PC-3 (cell line): ENCODE data around the gene KAT6B. TPM values are rescaled to one million over a fixed set of nuclear protein-coding genes. Genes with fewer than 3 reads are reported as not detected.

Source experiments
- ATAC-seq: fragments of 200-7000 bp; cut with Tn5 transposase; 2 replicates; pipeline ENCODE4 v1.9.1; 2020; ENCODE audit warnings: mild to moderate bottlenecking, moderate library complexity
- BruUV-seq: library from RNA; stranded (reverse); fragments of 400-500 nt; replicated peaks from 2 replicates; lab custom pipeline; 2021; lab: Mats Ljungman, UMichigan
- CTCF ChIA-PET: fragments of 300-600 bp; sonication (Branson Sonifier 250); formaldehyde crosslinking; loops from one replicate; lab custom pipeline; 2022; ENCODE audit warnings: antibody characterized with exemption; lab: Charles Lee
- POLR2A ChIA-PET: fragments of 300-600 bp; sonication (Branson Sonifier 250); formaldehyde crosslinking; loops from one replicate; lab custom pipeline; 2022; ENCODE audit warnings: antibody characterized with exemption; ENCODE audit not compliant: unreplicated experiment; lab: Charles Lee
- DNase-seq: peaks from one replicate; pipeline ENCODE4 v3.0.0-alpha.2; 2015
- H2AFZ ChIP-seq: fragments of 300-600 bp; sonication (generic); 2 replicates; pipeline ENCODE4 v1.6.0; 2016; ENCODE audit warnings: antibody characterized with exemption, low read length
- H3F3A ChIP-seq: fragments of 300-600 bp; sonication (generic); one replicate; pipeline ENCODE4 v1.6.0; 2017; ENCODE audit warnings: antibody characterized with exemption, low read length, control low read depth, mild to moderate bottlenecking; ENCODE audit not compliant: unreplicated experiment
- H3K27ac ChIP-seq: fragments of 300-600 bp; sonication (generic); 2 replicates; pipeline ENCODE4 v1.5.1; 2016; ENCODE audit warnings: mild to moderate bottlenecking, low read length
- H3K27me3 ChIP-seq: fragments of 300-600 bp; sonication (generic); 2 replicates; pipeline ENCODE4 v1.6.1; 2016; ENCODE audit warnings: low read length, mixed read lengths
- H3K36me3 ChIP-seq: fragments of 300-600 bp; sonication (generic); 2 replicates; pipeline ENCODE4 v1.6.1; 2016; ENCODE audit warnings: low read depth, mixed run types, low read length, mixed read lengths
- H3K4me1 ChIP-seq: fragments of 300-600 bp; sonication (generic); 2 replicates; pipeline ENCODE4 v1.5.1; 2016; ENCODE audit warnings: low read length; ENCODE audit not compliant: insufficient read depth
- H3K4me2 ChIP-seq: fragments of 300-600 bp; sonication (generic); 2 replicates; pipeline ENCODE4 v1.6.0; 2016; ENCODE audit warnings: low read length
- H3K4me3 ChIP-seq: fragments of 300-600 bp; sonication (generic); 2 replicates; pipeline ENCODE4 v1.5.1; 2016; ENCODE audit warnings: mild to moderate bottlenecking, low read length, mixed read lengths
- H3K79me2 ChIP-seq: fragments of 300-600 bp; sonication (generic); 2 replicates; pipeline ENCODE4 v1.6.1; 2017; ENCODE audit warnings: low read length, mixed read lengths
- H3K9ac ChIP-seq: fragments of 300-600 bp; sonication (generic); 2 replicates; pipeline ENCODE4 v1.6.0; 2016; ENCODE audit warnings: mild to moderate bottlenecking, low read length
- H3K9me2 ChIP-seq: fragments of 300-600 bp; sonication (generic); replicated peaks from 2 replicates; pipeline ENCODE4 v1.6.1; 2016; ENCODE audit warnings: mixed run types, low read length, mixed read lengths
- H3K9me3 ChIP-seq: fragments of 300-600 bp; sonication (generic); 2 replicates; pipeline ENCODE4 v1.6.1; 2016; ENCODE audit warnings: low read length, mixed read lengths
- H4K20me1 ChIP-seq: fragments of 300-600 bp; sonication (generic); 2 replicates; pipeline ENCODE4 v1.6.1; 2016; ENCODE audit warnings: low read length, mixed read lengths
- EZH2 ChIP-seq: fragments of 300-600 bp; sonication (generic); IDR thresholded peaks from one replicate; pipeline ENCODE4 v1.6.1; 2017; ENCODE audit warnings: antibody characterized with exemption, mild to moderate bottlenecking, low read length; ENCODE audit not compliant: unreplicated experiment
- EZH2phosphoT487 ChIP-seq: fragments of 300-600 bp; sonication (generic); IDR thresholded peaks from 2 replicates; pipeline ENCODE4 v1.6.1; 2018; ENCODE audit warnings: mild to moderate bottlenecking, antibody characterized with exemption, low read length, borderline replicate concordance
- intact Hi-C: fragments of 100-400 bp; cut with micrococcal nuclease; formaldehyde crosslinking; loops from 2 replicates; pipeline ENCODE4 v1.9.0; 2023
- total RNA-seq: library from RNA; depleted of rRNA; stranded (reverse); fragments of >200 nt; gene quantifications from 2 replicates; pipeline ENCODE4 v1.2.3, GENCODE V29; 2014
- TF ChIP-seq, protein P1 (sequence below): fragments of 300-600 bp; sonication (generic); conservative IDR thresholded peaks from 2 replicates; pipeline ENCODE4 v1.5.1; 2017; ENCODE audit warnings: antibody characterized with exemption, low read depth, mild to moderate bottlenecking, low read length

The KAT6B gene
- total RNA-seq, 1 experiment from 2014 or later, result 94.5 TPM

DNA sequence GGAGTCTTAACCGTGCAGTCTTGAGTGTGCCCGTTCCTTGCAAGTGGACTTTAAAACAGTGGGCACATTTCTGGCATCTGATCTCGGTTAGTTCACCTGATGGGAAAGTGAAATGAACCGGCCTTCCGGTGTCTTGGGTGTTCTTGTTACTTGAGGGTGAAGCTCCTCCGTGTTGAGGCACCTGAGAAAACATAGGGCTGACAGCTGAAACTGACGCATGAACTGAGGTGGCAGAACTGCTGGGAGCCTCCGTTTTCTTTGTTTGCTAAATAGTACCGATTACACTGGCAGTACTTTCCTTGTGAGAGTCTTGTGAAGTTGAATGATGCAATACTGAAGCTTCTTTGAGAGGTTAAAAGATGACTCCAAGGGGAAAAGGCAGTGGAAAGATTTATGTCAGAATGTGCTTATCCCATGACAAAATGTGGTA, 222.3 kb downstream of the KAT6B start:
- no peak overlapping the region for H3K27ac ChIP-seq
- H3K4me3 ChIP-seq, result no peak overlapping the region
- no peaks in the 10 kb centered on the region for H3K79me2 ChIP-seq
- H4K20me1 ChIP-seq, result no peaks in the 10 kb centered on the region
- CTCF ChIA-PET, result no interaction called here
- BruUV-seq, result no TSS peak
- H3K4me1 ChIP-seq, result no peaks in the 10 kb centered on the region
- H3K27me3 ChIP-seq, result no peaks in the 10 kb centered on the region
- no peaks in the 10 kb centered on the region for H3K9me2 ChIP-seq
- intact Hi-C loops, result no loop called here
- no peak overlapping the region for H3K4me2 ChIP-seq
- H3K9me3 ChIP-seq, result no peaks in the 10 kb centered on the region
- H3K36me3 ChIP-seq, result no peaks in the 10 kb centered on the region
- no peak overlapping the region for H3K9ac ChIP-seq
- ATAC-seq (no peak), DNase-seq (no peak)
- POLR2A ChIA-PET, result no interaction called here
- no peaks in the 10 kb centered on the region for H3F3A ChIP-seq
- TF ChIP-seq, protein P1, sequence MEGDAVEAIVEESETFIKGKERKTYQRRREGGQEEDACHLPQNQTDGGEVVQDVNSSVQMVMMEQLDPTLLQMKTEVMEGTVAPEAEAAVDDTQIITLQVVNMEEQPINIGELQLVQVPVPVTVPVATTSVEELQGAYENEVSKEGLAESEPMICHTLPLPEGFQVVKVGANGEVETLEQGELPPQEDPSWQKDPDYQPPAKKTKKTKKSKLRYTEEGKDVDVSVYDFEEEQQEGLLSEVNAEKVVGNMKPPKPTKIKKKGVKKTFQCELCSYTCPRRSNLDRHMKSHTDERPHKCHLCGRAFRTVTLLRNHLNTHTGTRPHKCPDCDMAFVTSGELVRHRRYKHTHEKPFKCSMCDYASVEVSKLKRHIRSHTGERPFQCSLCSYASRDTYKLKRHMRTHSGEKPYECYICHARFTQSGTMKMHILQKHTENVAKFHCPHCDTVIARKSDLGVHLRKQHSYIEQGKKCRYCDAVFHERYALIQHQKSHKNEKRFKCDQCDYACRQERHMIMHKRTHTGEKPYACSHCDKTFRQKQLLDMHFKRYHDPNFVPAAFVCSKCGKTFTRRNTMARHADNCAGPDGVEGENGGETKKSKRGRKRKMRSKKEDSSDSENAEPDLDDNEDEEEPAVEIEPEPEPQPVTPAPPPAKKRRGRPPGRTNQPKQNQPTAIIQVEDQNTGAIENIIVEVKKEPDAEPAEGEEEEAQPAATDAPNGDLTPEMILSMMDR, result no peak
- TF ChIP-seq EZH2phosphoT487, result no peak
- TF ChIP-seq EZH2, result no peak
- no peak overlapping the region for H2AFZ ChIP-seq

DNA sequence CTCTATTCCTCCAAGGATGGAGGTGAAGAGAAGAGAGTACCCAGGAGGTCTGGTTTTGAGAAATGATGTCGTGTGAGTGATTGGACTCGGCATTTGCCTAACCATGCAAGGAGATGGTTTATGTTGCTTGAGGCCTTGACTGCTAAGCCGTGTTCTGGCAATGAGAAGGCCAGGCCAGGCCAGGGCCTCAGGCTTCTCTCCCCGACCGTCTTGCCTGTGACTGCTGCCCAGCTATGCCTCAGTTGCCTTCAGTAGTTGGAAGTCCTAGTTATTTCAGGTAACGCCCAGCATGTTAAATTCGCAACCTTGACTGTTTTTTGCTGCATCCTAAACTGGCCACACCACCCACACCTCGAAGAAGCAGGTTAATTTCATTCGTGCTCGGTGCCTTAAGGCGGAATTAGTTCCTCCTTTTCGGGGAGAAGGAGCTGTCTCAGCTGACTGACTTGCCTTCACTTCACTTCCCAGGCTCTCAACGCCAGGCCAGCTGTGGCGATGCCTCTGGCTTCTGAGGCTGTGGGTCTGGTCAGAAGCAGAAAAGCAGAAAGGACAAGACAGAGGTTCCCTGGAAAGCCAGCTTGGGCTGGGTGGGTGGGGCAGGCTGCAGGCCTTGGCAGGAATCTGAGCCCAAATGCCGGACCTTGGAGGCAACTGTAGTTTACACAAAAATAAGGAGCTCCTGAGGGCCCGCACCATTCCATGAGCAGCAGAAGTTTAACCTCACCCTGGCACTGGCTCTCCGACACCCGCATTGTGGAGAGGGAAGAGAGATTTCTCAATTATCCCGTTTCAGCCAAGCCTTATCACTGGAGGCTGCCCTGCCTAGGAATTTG, 223.1 kb downstream of the KAT6B start:
- Histone ChIP-seq H3K27me3 (no peaks in the 10 kb centered on the region), H3K9me3 (no peaks in the 10 kb centered on the region), H3K9ac (no peak overlapping the region), H3K36me3 (no peaks in the 10 kb centered on the region), H3K79me2 (no peaks in the 10 kb centered on the region), H3K27ac (no peak overlapping the region), H4K20me1 (no peaks in the 10 kb centered on the region), H3K4me2 (no peak overlapping the region), H3K9me2 (no peaks in the 10 kb centered on the region), H2AFZ (no peak overlapping the region), H3K4me3 (no peak overlapping the region), H3F3A (no peaks in the 10 kb centered on the region), H3K4me1 (no peaks in the 10 kb centered on the region)
- CTCF ChIA-PET, result interaction anchor here (0.7 kb wide), 1 partner anchor 186 kb away, joined by 4 read pairs; the partner anchor contains the start of gene COMTD1
- no peak for ATAC-seq
- POLR2A ChIA-PET, result no interaction called here
- TF ChIP-seq EZH2 (no peak), EZH2phosphoT487 (no peak)
- TF ChIP-seq, protein P1, result no peak
- no peak for DNase-seq
- intact Hi-C loops, result no loop called here
- no TSS peak for BruUV-seq
